ENCODE measurements around the gene ZDHHC13. TPM values are rescaled to one million over a fixed set of nuclear protein-coding genes. Genes with fewer than 3 reads are reported as not detected.

Gene ZDHHC13
- total RNA-seq, 1 experiment from 2014 or later: 20.9 TPM

GRCh38 chr11:19094859-19095258, 22.1 kb upstream of the ZDHHC13 start (continued):
- no peak for TF ChIP-seq CDX4 (CRISPR knock-in tag; IDR thresholded peaks at IDR 0.05; ENCODE audit: borderline replicate concordance)
- no peak for TF ChIP-seq ZSCAN18 (CRISPR knock-in tag; IDR thresholded peaks at IDR 0.05)
- TF ChIP-seq ZNF138 (CRISPR knock-in tag; conservative IDR thresholded peaks at IDR 0.05): no peak
- no peak for TF ChIP-seq E2F4 (CRISPR knock-in tag; IDR thresholded peaks at IDR 0.05; ENCODE audit: borderline replicate concordance, low read depth)
- TF ChIP-seq SMAD4 (CRISPR knock-in tag; IDR thresholded peaks at IDR 0.05): no peak

- peaks cover 6% of the 10 kb centered on the region; the same call in 1 of the 2 replicates for H3K27me3 Mint-ChIP-seq (ENCODE audit: low read depth)
- ChIA-PET POLR2A (no interaction called here), CTCF (interaction anchor here (0.6 kb wide), 1 partner anchor 161 kb away, joined by 3 read pairs; no protein-coding TSS in a partner anchor)
- TF ChIP-seq ZNF281 (CRISPR knock-in tag; IDR thresholded peaks at IDR 0.05) (no peak), NFATC4 (CRISPR knock-in tag; IDR thresholded peaks at IDR 0.05) (no peak), CBFB (CRISPR knock-in tag; IDR thresholded peaks at IDR 0.05; ENCODE audit: low read depth) (no peak), ZSCAN18 (CRISPR knock-in tag; IDR thresholded peaks at IDR 0.05) (no peak), E2F4 (CRISPR knock-in tag; IDR thresholded peaks at IDR 0.05; ENCODE audit: borderline replicate concordance, low read depth) (no peak), HMGA2 (CRISPR knock-in tag; IDR thresholded peaks at IDR 0.05) (no peak), TCF7 (CRISPR knock-in tag; IDR thresholded peaks at IDR 0.05; ENCODE audit: low read depth) (no peak), PRDM15 (CRISPR knock-in tag; IDR thresholded peaks at IDR 0.05) (no peak), MYBL2 (CRISPR knock-in tag; IDR thresholded peaks at IDR 0.05) (no peak)
- no peak for ATAC-seq
- H3K4me1 Mint-ChIP-seq: no peaks in the 10 kb centered on the region
- H3K27ac Mint-ChIP-seq: no peak overlapping the region
- no peak for DNase-seq (ENCODE audit: low spot score)
- no peak overlapping the region for H3K4me3 Mint-ChIP-seq
- H3K36me3 Mint-ChIP-seq: no peaks in the 10 kb centered on the region
- H3K9me3 Mint-ChIP-seq: peaks cover 15% of the 10 kb centered on the region
Observed at GRCh38 chr11:19099093-19099492, 17.9 kb upstream of the ZDHHC13 start.

All from WTC11 (cell line).